GM18499 (cell line): ENCODE measurements around the gene ACIN1.
"Not testable (repeated sequence)": the region's sequence is repeated elsewhere in the genome, so short reads cannot be mapped to it uniquely, and the experiment has no call there.

ENCODE experiments used
- ATAC-seq: cut with Tn5 transposase; IDR thresholded peaks from one replicate; pipeline ENCODE4 v1.9.1; 2021; ENCODE audit warnings: moderate number of reproducible peaks; ENCODE audit not compliant: insufficient read depth, unreplicated experiment

ACIN1 gene

GRCh38 chr14:23109769-23110168 is 14.8 kb upstream of the ACIN1 start:
- no peak for ATAC-seq

- not testable (repeated sequence) for ATAC-seq
Measured at GRCh38 chr14:23108169-23108568, 13.2 kb upstream of the ACIN1 start.

- ATAC-seq = not testable (repeated sequence)
Measured at GRCh38 chr14:23107620-23108019, 12.7 kb upstream of the ACIN1 start.

GRCh38 chr14:23106747-23107045 is 11.8 kb upstream of the ACIN1 start:
- ATAC-seq = no peak

GRCh38 chr14:23105348-23105824 is 10.4 kb upstream of the ACIN1 start:
- no peak for ATAC-seq

GRCh38 chr14:23104591-23105347 is 9.8 kb upstream of the ACIN1 start, which contains the start of gene CIROP:
CIROP (minus strand) TSS chr14:23104989; CDS start chr14:23104920, 69 bp downstream.
- no peak for ATAC-seq

GRCh38 chr14:23104070-23104590 is 9.2 kb upstream of the ACIN1 start:
- ATAC-seq = no peak

GRCh38 chr14:23103581-23103980 is 8.6 kb upstream of the ACIN1 start:
- ATAC-seq = no peak

GRCh38 chr14:23102801-23103200 is 7.9 kb upstream of the ACIN1 start:
- no peak for ATAC-seq

- no peak for ATAC-seq
Measured at GRCh38 chr14:23101986-23102625, 7.2 kb upstream of the ACIN1 start.

- ATAC-seq = no peak
Measured at GRCh38 chr14:23101213-23101970, 6.5 kb upstream of the ACIN1 start.

GRCh38 chr14:23099212-23099861 is 4.4 kb upstream of the ACIN1 start:
- no peak for ATAC-seq

GRCh38 chr14:23097786-23098185 is 2.9 kb upstream of the ACIN1 start:
- ATAC-seq = no peak

- ATAC-seq = peak; percentile 89
Measured at GRCh38 chr14:23095196-23096108, 516 bp upstream of the ACIN1 start, which contains the start of gene C14orf119. C14orf119 (plus strand) TSS chr14:23095505; CDS start chr14:23097659, 2,154 bp downstream.

GRCh38 chr14:23093991-23094665 is 808 bp downstream of the ACIN1 start:
- no peak for ATAC-seq

- ATAC-seq = no peak
Measured at GRCh38 chr14:23093526-23093925, 1.4 kb downstream of the ACIN1 start.

GRCh38 chr14:23093104-23093503 is 1.8 kb downstream of the ACIN1 start:
- ATAC-seq = no peak

- no peak for ATAC-seq
Measured at GRCh38 chr14:23091294-23092225, 3.4 kb downstream of the ACIN1 start.
